ENCODE measurements around the gene RHOB. TPM values are rescaled to one million over a fixed set of nuclear protein-coding genes. Genes with fewer than 3 reads are reported as not detected.

The RHOB gene
- 130 and 143 TPM in 2 replicates for total RNA-seq

GRCh38 chr2:20446917-20447436 is at the start of gene RHOB:
Gene RHOB, plus strand, starts transcription at chr2:20447074. Its CDS starts 392 bp downstream, at chr2:20447466.

Other genes with a start within 250 kb of the RHOB start
- 16.8 and 30.7 TPM in 2 replicates for gene SDC1, start 221.9 kb upstream of the RHOB start, total RNA-seq
- 26.7 and 30.1 TPM in 2 replicates for gene PUM2, start 96.2 kb upstream of the RHOB start, total RNA-seq
- gene HS1BP3, start 204.0 kb downstream of the RHOB start, total RNA-seq, result 24.5 and 27.5 TPM in 2 replicates
- gene GDF7, start 220.1 kb downstream of the RHOB start, total RNA-seq, result 0.09 and 0.14 TPM in 2 replicates